Lower lobe of right lung (tissue), 2 donors: ENCODE results near the gene SPRYD7. TPM values are rescaled to one million over a fixed set of nuclear protein-coding genes. Genes with fewer than 3 reads are reported as not detected.
A peak's percentile ranks its signal among the peaks of the same experiment; 100 is the strongest.

Experiments
- ATAC-seq, 2 donors: fragments of 200-7000 bp; cut with Tn5 transposase; one replicate each; pipeline ENCODE4 v1.9.1; 2020 to 2022; ENCODE audit warnings: mild to moderate bottlenecking in 2 of 2, moderate library complexity in 2 of 2
- DNase-seq: peaks from one replicate; pipeline ENCODE4 v3.0.0-alpha.2; 2020
- H3K27ac ChIP-seq: fragments of 200-600 bp; one replicate; pipeline ENCODE4 v1.8.0; 2022
- H3K27me3 ChIP-seq: fragments of 200-600 bp; one replicate; pipeline ENCODE4 v1.8.0; 2022; ENCODE audit warnings: low read depth
- H3K36me3 ChIP-seq: fragments of 200-600 bp; one replicate; pipeline ENCODE4 v1.8.0; 2022; ENCODE audit warnings: mild to moderate bottlenecking
- H3K4me1 ChIP-seq: fragments of 200-600 bp; one replicate; pipeline ENCODE4 v1.8.0; 2022
- H3K4me3 ChIP-seq: fragments of 200-600 bp; one replicate; pipeline ENCODE4 v1.8.0; 2022; ENCODE audit warnings: mild to moderate bottlenecking
- H3K9me3 ChIP-seq: fragments of 200-600 bp; one replicate; pipeline ENCODE4 v1.8.0; 2022
- intact Hi-C: fragments of 100-400 bp; cut with DNase I; formaldehyde crosslinking; loops from one replicate; pipeline ENCODE4 v1.11.0; 2022
- total RNA-seq: library from RNA; stranded (reverse); fragmentation: NEBNext Ultra II Directional; extraction: Animal tissue kit (Norgen Biotek cat#: 25700); gene quantifications from one replicate; pipeline ENCODE4 v1.2.1, GENCODE V29; 2021
- TF ChIP-seq, protein P1 (sequence below): fragments of 200-600 bp; IDR thresholded peaks from one replicate; pipeline ENCODE4 v1.8.0; 2022; ENCODE audit warnings: antibody characterized with exemption, mild to moderate bottlenecking
- donor health status: DM: no; HTN: yes; CAD: no; lungs with severe emphysema.

The SPRYD7 gene
- total RNA-seq, 1 donor from 2014 or later, result 11.4 TPM

DNA sequence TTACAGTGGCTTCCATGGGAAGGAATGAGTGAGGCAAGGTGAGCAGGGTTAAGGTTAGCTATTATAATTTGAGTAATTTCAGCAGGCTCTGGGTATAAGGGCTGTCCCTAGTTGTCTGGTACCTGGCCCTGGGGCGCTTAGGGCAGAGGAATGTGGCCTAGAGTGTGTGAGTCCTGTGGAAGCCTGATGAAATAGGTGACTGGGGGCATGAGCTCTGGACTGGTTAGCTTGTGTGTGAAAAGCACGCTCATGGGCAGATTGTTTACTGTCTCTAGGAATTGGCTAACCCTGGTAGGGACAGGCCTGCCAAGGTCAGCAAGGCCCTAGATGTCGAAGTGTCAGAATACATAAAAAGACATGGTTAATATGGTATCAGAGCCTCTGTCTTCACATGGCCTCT, 42.5 kb downstream of the SPRYD7 start:
- DNase-seq, result no peak
- H3K27me3 ChIP-seq, result no peaks in the 10 kb centered on the region
- H3K9me3 ChIP-seq, result no peaks in the 10 kb centered on the region
- no peak overlapping the region for H3K27ac ChIP-seq
- no peaks in the 10 kb centered on the region for H3K4me1 ChIP-seq
- no peak overlapping the region for H3K4me3 ChIP-seq
- no peaks in the 10 kb centered on the region for H3K36me3 ChIP-seq
- TF ChIP-seq, protein P1, sequence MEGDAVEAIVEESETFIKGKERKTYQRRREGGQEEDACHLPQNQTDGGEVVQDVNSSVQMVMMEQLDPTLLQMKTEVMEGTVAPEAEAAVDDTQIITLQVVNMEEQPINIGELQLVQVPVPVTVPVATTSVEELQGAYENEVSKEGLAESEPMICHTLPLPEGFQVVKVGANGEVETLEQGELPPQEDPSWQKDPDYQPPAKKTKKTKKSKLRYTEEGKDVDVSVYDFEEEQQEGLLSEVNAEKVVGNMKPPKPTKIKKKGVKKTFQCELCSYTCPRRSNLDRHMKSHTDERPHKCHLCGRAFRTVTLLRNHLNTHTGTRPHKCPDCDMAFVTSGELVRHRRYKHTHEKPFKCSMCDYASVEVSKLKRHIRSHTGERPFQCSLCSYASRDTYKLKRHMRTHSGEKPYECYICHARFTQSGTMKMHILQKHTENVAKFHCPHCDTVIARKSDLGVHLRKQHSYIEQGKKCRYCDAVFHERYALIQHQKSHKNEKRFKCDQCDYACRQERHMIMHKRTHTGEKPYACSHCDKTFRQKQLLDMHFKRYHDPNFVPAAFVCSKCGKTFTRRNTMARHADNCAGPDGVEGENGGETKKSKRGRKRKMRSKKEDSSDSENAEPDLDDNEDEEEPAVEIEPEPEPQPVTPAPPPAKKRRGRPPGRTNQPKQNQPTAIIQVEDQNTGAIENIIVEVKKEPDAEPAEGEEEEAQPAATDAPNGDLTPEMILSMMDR, result no peak
- ATAC-seq, result no peak
- intact Hi-C loops, result no loop called here

DNA sequence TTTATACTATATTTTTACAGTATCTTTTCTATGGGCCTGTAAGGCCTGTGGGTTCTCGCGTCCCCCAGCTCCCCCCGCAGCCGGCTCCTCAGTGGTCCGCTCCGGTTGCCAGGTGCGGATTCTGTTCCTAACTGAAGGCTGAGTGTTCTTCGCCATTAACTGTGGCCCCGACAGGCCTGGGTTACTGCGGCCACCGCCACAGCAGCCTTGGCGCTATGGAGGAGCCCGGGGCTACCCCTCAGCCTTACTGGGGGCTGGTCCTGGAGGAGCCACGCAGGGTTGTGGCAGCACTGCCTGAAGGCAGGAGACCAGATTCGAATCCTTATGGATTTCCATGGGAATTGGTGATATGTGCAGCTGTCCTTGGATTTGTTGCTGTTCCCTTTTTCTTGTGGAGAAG, 45.8 kb downstream of the SPRYD7 start:
- no peaks in the 10 kb centered on the region for H3K27me3 ChIP-seq
- H3K9me3 ChIP-seq, result no peaks in the 10 kb centered on the region
- no peak overlapping the region for H3K4me3 ChIP-seq
- ATAC-seq, result no peak
- H3K4me1 ChIP-seq, result no peaks in the 10 kb centered on the region
- no peak overlapping the region for H3K27ac ChIP-seq
- H3K36me3 ChIP-seq, result no peaks in the 10 kb centered on the region
- TF ChIP-seq, protein P1, result no peak
- no peak for DNase-seq
- intact Hi-C loops, result no loop called here

DNA sequence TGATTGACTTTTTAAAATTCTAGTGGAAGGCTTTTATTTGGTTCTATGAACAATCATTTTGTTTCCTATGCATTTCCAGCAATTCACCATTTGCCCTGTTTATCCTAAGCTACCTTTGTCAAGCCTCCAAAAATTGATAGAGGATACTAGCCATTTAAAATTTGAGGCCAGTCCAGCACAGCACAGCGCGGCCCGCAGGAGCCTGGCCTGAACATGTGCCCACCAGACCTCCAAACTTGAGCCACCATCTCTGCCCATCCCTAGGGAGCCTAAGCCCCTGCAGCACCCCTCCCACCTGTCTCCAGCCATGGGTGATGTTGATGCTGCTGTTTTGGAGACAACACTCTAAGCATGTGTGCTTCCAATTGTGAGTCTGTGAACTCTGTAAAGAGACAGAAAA, 57.5 kb downstream of the SPRYD7 start:
- TF ChIP-seq, protein P1, result no peak
- intact Hi-C loops, result no loop called here
- Histone ChIP-seq H3K36me3 (no peaks in the 10 kb centered on the region), H3K4me3 (no peak overlapping the region), H3K27me3 (no peaks in the 10 kb centered on the region), H3K27ac (no peak overlapping the region), H3K9me3 (peaks cover 10% of the 10 kb centered on the region), H3K4me1 (no peaks in the 10 kb centered on the region)
- no peak for ATAC-seq
- no peak for DNase-seq

DNA sequence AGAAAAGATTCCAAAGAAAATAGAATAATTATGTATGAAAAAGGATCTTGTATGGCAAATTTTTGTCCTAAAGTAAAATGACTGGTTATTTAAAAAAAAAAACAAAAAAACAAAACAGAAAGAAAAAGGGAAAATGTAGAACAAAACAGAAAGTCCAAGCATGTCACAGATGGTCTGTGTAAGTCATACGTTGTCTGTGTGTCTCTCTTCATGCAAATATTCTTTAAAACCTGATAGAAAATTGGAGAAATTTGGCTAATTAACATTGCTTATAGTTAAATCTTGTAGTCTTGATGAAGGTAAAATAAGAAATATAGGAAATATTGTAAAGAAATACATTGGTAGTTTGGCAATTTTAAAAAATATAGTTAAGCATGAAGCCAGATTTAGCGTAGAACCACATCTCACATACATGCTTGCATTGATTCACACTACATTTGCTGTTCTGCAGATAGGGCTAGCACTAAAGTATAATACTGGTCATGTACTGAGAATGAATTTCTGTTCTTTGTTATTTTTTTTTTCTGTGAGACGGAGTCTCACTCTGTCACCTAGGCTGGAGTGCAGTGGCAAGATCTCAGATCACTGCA, 58.4 kb downstream of the SPRYD7 start:
- Histone ChIP-seq H3K9me3 (peaks cover 10% of the 10 kb centered on the region), H3K4me1 (no peaks in the 10 kb centered on the region), H3K4me3 (no peak overlapping the region), H3K27ac (no peak overlapping the region), H3K36me3 (no peaks in the 10 kb centered on the region), H3K27me3 (no peaks in the 10 kb centered on the region)
- intact Hi-C loops, result no loop called here
- TF ChIP-seq, protein P1, result no peak
- no peak for ATAC-seq
- no peak for DNase-seq

DNA sequence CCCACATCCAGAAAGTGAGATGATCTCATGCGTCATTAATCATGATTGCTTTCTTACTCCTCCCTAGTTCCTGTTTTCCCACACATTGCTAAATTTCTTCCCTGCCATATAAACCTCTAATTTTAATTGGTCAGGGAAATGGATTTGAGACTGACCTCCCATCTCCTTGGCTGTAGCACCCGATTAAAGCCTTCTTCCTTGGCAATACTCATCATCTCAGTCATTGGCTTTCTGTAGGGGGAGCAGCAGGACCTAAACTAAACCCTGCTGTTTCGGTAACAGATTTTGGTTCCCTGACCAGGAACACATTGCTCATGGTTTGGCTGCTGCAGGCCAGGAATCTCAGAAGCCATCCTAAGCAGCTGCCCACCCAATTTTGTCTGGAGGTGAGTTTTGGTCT, 61.7 kb downstream of the SPRYD7 start:
- TF ChIP-seq, protein P1, result no peak
- no peak for ATAC-seq
- Histone ChIP-seq H3K9me3 (peaks cover 10% of the 10 kb centered on the region), H3K27ac (no peak overlapping the region), H3K27me3 (no peaks in the 10 kb centered on the region), H3K36me3 (no peaks in the 10 kb centered on the region), H3K4me1 (no peaks in the 10 kb centered on the region), H3K4me3 (no peak overlapping the region)
- DNase-seq, result no peak
- intact Hi-C loops, result no loop called here

DNA sequence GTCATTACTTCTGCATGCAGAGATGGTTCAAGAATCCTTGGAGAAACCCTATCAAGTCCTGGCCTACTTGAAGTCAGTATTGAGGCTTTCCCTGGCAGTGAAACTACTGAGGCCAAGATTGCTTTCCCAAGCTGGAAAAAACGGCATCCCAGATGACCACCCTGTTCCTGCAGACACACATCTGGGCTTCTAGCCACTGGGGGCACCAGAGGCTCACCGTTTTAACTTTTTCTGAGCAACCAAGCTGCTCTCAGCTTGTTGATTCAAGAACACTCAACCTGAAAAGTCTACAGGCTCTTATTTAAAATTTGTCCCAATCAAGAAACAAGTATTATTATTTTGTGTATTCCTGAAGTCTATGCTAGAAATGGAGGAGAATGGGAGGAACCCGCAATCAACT, 66.6 kb downstream of the SPRYD7 start:
- H3K9me3 ChIP-seq, result peaks cover 2% of the 10 kb centered on the region
- intact Hi-C loops, result no loop called here
- H3K27me3 ChIP-seq, result no peaks in the 10 kb centered on the region
- TF ChIP-seq, protein P1, result peak; percentile 30
- DNase-seq (no peak), ATAC-seq (peak in 1 of 2 donors; percentile 24)
- H3K4me1 ChIP-seq, result no peaks in the 10 kb centered on the region
- no peak overlapping the region for H3K4me3 ChIP-seq
- H3K27ac ChIP-seq, result no peak overlapping the region
- H3K36me3 ChIP-seq, result no peaks in the 10 kb centered on the region
